HG03045 (cell line): ENCODE results near the gene SDR42E1.

Source experiments
- ATAC-seq: cut with Tn5 transposase; IDR thresholded peaks from one replicate; pipeline ENCODE4 v1.9.1; 2021; ENCODE audit warnings: mild to moderate bottlenecking, moderate library complexity; ENCODE audit not compliant: unreplicated experiment

SDR42E1 gene

GRCh38 chr16:81945665-81946064, 65.6 kb downstream of the SDR42E1 start:
- ATAC-seq: no peak

GRCh38 chr16:81942007-81942601, 69.2 kb downstream of the SDR42E1 start:
- ATAC-seq: no peak

GRCh38 chr16:81940781-81941560, 70.3 kb downstream of the SDR42E1 start:
- no peak for ATAC-seq

- ATAC-seq: no peak
Observed at GRCh38 chr16:81939164-81940056, 71.9 kb downstream of the SDR42E1 start.
